Stimulated activated CD8-positive, alpha-beta memory T cell treated with anti-CD3 and anti-CD28 coated beads, Interleukin-2, amount 100 ng/mL, for 48 hours (primary cell): ENCODE results near the gene PLTP.
A peak's percentile ranks its signal among the peaks of the same experiment; 100 is the strongest.

ENCODE experiments used
- DNase-seq, 2 donors: peaks; one replicate each; pipeline ENCODE4 v3.0.0-alpha.2; 2020; ENCODE audit warnings: low read depth in 2 of 2

Gene PLTP

GRCh38 chr20:45898285-45898684, 13.7 kb downstream of the PLTP start:
- no peak for DNase-seq

GRCh38 chr20:45897692-45898091, 14.3 kb downstream of the PLTP start:
- no peak for DNase-seq

- DNase-seq: no peak
Measured at GRCh38 chr20:45897289-45897688, 14.7 kb downstream of the PLTP start.

- no peak for DNase-seq
Measured at GRCh38 chr20:45896641-45897161, 15.3 kb downstream of the PLTP start.

GRCh38 chr20:45894797-45895196, 17.2 kb downstream of the PLTP start:
- DNase-seq: no peak

- DNase-seq: no peak
Measured at GRCh38 chr20:45893831-45894230, 18.1 kb downstream of the PLTP start.

- no peak for DNase-seq
Measured at GRCh38 chr20:45892828-45893500, 19.0 kb downstream of the PLTP start.

GRCh38 chr20:45892049-45892825, 19.7 kb downstream of the PLTP start:
- no peak for DNase-seq

- peak; percentile 74 to 81 for DNase-seq
Measured at GRCh38 chr20:45890985-45891983, 20.7 kb downstream of the PLTP start, which contains the start of the genes CTSA and NEURL2. Gene CTSA (plus strand): TSS chr20:45891335. CDS start chr20:45891569, 234 bp downstream. Gene NEURL2 (minus strand): TSS chr20:45891208. CDS start chr20:45890991, 217 bp downstream.

- peak in 1 of 2 donors; percentile 21 for DNase-seq
Measured at GRCh38 chr20:45890077-45890984, 21.6 kb downstream of the PLTP start.

GRCh38 chr20:45888681-45889080, 23.3 kb downstream of the PLTP start:
- no peak for DNase-seq

GRCh38 chr20:45887346-45887715, 24.6 kb downstream of the PLTP start, which contains the start of gene SPATA25:
Gene SPATA25 (minus strand): TSS chr20:45887622. CDS start chr20:45887590, 32 bp downstream.
- no peak for DNase-seq

- DNase-seq: no peak
Measured at GRCh38 chr20:45886590-45887345, 25.2 kb downstream of the PLTP start.

- DNase-seq: no peak
Measured at GRCh38 chr20:45883100-45883469, 28.9 kb downstream of the PLTP start.

- no peak for DNase-seq
Measured at GRCh38 chr20:45882469-45883099, 29.4 kb downstream of the PLTP start.

GRCh38 chr20:45880988-45881788, 30.8 kb downstream of the PLTP start, which contains the start of gene ZSWIM1:
Gene ZSWIM1 (plus strand): TSS chr20:45881227. CDS start chr20:45882593, 1,366 bp downstream.
- peak; percentile 88 to 99 for DNase-seq

- no peak for DNase-seq
Measured at GRCh38 chr20:45878076-45878761, 33.7 kb downstream of the PLTP start.

GRCh38 chr20:45874576-45874975, 37.4 kb downstream of the PLTP start:
- DNase-seq: no peak
